NCI-H748 (cell line): Measurements from ENCODE around the gene GBF1.

Source experiments
- DNase-seq: peaks from one replicate; lab custom pipeline; 2025; ENCODE audit not compliant: unreplicated experiment; lab: John Stamatoyannopoulos, UW

The GBF1 gene

DNA sequence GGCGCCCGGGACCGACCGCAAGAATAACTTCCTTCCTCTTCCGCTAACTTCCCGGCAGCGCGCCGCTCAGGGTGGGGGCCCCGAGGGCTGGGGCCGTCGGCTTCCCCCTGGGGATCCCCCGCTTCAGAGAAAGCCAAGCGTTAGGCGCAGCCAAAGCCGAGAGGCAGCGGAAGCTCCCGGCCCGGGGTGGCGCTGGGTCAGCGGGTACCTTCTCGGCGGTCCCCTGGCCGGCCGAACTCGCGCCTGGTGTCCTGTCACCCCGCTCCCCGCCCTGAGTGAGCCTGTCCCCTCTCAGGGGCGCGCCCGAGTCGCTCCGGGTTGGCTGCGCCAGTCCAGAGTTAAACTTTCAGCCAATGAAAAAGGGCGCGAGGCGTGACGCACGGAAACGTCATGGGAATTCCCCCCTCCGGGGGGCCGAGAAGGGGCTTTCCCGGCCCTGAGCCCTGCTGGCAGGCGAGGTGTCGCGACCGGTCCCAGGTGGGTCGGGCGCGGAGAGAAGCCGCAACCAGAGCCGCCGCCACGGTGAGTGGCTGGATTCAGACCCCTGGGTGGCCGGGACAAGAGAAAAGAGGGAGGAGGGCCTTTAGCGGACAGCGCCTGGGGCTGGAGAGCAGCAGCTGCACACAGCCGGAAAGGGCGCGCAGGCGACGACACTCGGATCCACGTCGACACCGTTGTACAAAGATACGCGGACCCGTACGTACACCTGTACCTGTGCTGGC is 148.9 kb downstream of the GBF1 start:
- peak; percentile 77 for DNase-seq

DNA sequence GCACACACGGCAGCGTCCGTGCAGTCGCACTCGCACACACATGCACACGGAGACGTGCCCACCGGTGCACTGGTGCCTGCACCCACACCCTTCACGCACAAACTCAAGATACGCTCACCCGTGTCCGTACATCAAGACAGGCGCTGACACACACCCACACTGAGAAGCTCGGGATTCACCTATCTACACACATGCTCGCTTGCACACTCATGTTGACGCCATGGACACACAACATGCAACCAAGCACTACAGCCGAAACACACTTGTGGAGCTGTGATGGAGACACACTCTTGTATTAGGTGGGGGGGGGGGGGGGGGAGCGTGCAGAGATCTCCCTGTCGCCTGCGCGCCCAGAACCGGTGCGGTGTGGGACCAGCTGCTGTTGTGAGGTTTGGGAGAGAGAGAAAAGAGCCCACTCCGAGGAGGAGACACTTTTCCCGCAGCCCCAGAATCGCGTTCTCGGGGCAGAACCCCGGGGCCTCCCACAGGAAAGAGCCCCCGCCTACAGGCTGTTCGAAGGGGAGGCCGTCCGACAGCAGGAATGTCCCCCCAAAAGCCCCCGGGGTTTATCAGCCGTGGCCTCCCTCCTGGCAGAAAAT is 149.6 kb downstream of the GBF1 start:
- DNase-seq = peak; percentile 48

GRCh38 chr10:102395400-102396316 is 150.3 kb downstream of the GBF1 start, which contains the start of gene NFKB2:
Gene NFKB2, plus strand, starts transcription at chr10:102395705. Its CDS starts 255 bp downstream, at chr10:102395960.
- peak; percentile 65 for DNase-seq

DNA sequence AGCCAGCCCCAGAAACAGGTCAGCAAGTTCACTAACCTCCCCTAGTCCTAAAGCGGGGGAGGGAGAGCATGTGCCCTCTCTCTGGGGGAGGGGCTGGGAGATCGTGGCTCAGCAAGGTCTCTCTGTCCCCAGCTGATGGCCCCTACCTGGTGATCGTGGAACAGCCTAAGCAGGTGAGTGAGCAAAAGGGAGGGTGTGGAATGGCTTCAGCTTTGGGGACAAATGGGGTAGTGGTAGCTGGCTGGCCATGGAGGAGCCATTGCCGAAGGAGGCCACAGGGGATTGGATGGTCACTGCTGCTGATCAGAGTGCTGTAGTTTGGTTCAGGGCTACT is 151.0 kb downstream of the GBF1 start:
- DNase-seq = peak; percentile 1

DNA sequence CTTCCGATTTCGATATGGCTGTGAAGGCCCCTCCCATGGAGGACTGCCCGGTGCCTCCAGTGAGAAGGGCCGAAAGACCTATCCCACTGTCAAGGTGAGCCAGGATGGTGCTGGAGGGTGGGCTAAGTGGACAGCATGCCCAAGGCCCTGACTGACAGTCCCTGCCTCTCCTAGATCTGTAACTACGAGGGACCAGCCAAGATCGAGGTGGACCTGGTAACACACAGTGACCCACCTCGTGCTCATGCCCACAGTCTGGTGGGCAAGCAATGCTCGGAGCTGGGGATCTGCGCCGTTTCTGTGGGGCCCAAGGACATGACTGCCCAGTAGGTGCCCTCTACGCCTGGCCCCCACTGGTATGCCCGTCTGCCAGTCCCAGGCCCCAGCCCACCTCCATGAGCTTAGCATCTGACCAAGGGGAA is 151.4 kb downstream of the GBF1 start:
- DNase-seq = no peak

- no peak for DNase-seq
Observed at GRCh38 chr10:102397222-102398171, 152.2 kb downstream of the GBF1 start.

DNA sequence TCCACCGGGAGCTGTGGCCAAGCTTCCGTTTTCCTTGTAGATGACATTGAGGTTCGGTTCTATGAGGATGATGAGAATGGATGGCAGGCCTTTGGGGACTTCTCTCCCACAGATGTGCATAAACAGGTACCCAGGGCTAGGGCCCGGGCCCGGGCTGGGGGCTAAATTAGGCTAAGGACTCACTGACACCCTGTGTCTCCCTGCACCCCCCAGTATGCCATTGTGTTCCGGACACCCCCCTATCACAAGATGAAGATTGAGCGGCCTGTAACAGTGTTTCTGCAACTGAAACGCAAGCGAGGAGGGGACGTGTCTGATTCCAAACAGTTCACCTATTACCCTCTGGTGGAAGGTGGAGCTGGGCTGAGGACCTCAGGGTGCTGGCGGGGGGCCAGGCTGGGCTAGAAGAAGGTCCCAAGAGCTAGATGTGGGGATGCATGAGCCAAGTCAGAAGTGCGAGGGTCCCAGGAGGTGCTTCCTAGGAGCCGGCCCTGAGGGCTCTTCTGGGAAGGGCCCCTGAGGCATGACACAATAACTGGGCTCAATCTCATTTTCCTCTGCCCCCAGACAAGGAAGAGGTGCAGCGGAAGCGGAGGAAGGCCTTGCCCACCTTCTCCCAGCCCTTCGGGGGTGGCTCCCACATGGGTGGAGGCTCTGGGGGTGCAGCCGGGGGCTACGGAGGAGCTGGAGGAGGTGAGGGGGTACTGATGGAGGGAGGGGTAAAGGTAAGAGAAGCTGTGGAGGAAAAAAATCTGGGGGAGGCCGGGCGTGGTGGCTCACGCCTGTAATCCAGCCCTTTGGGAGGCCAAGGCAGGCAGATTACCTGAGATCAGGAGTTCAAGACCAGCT is 153.1 kb downstream of the GBF1 start:
- no peak for DNase-seq

GRCh38 chr10:102399217-102400021 is 154.1 kb downstream of the GBF1 start:
- DNase-seq = peak; percentile 83

DNA sequence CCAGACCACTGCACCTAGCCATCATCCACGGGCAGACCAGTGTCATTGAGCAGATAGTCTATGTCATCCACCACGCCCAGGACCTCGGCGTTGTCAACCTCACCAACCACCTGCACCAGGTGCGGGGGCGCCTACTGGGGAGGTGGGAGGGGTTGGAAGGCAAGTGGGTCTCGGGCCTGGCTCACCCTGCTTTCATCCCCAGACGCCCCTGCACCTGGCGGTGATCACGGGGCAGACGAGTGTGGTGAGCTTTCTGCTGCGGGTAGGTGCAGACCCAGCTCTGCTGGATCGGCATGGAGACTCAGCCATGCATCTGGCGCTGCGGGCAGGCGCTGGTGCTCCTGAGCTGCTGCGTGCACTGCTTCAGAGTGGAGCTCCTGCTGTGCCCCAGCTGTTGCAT is 154.7 kb downstream of the GBF1 start:
- peak; percentile 67 for DNase-seq

DNA sequence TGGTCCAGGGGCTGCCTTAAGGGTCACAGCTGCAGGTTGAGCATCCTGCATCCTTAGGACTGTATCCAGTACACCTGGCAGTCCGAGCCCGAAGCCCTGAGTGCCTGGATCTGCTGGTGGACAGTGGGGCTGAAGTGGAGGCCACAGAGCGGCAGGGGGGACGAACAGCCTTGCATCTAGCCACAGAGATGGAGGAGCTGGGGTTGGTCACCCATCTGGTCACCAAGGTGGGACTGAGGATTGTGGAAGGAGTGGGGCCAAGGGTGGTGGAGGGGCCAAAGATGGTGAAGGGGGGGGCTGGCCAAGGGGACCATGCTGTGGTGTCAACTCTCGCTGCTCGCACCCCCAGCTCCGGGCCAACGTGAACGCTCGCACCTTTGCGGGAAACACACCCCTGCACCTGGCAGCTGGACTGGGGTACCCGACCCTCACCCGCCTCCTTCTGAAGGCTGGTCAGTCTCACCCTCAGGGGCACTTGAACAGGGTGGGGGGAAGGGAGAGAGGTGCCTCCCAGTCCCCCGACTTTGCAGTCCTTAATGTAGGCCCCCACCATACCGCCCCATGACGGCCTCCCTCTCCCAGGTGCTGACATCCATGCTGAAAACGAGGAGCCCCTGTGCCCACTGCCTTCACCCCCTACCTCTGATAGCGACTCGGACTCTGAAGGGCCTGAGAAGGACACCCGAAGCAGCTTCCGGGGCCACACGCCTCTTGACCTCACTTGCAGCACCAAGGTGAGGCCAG is 155.4 kb downstream of the GBF1 start:
- DNase-seq = no peak

DNA sequence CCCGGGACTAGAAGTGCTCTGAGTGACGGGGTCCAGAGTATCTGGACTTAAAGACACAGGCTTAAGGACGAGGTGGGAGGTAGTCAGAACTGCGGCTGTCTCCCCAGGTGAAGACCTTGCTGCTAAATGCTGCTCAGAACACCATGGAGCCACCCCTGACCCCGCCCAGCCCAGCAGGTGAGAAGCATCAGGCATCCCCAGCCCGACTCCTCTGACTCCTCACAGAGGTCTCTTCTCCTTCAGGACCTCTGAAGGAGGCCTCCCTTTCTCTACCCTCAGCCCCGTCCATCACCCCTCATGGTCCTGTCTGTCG is 156.0 kb downstream of the GBF1 start:
- no peak for DNase-seq

- no peak for DNase-seq
Observed at GRCh38 chr10:102401735-102402511, 156.6 kb downstream of the GBF1 start.

- no peak for DNase-seq
Observed at GRCh38 chr10:102402512-102402896, 157.2 kb downstream of the GBF1 start.

DNA sequence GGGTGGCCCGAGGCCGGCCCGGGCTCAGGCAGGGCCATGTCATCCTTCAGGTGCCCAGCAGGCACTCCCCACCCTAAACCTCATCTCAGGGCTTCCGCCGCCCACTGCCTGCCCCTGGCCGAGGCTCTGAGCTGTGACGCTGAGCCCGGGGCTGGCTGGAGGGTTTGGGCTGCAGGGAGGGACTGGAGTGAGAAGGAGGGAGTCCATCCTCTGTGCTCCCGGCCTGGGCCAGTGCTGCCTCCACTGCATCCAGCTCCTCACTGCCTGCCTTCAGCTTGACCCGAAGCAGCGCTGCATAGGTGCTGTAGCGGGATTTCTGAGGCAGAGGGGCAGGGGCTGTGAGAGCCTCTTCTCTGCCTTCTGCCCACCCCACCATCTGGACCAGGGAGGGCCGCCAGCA is 157.8 kb downstream of the GBF1 start:
- no peak for DNase-seq

DNA sequence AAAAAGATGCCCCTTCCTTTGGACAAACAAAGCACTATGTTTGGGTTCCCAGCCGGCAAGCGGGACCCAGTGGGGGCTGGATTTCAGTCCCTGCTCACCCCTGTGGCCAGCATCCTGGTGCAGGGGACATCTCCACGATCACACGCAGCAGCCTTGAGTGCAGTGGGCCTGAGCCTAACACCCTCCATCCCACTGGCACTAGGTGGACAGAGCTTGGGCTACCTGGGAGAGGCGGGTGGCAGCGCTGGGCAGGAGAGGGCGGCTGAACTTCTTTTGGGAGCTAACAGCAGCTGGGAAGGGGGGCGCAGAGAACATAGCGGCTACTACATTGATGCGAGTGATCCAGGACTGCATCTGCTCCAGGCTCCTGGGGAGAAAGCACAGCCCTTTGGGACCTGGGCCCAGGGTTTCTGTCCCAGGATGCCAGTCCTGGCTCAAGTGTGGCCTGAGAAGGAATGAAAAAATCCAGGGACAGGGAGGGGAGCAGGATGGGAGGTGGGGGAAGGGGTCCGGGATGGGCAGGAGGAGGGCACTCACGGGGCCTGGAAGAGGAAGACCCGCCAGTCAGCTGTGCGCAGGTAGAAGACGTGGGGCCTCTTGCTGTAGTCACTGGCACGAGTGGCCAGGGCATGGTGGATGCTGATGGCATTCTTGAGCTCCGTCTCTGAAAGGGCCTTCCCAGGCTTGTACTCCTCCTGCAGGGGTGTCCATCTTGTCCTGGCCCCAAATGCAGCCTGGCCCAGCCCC is 159.2 kb downstream of the GBF1 start:
- no peak for DNase-seq

DNA sequence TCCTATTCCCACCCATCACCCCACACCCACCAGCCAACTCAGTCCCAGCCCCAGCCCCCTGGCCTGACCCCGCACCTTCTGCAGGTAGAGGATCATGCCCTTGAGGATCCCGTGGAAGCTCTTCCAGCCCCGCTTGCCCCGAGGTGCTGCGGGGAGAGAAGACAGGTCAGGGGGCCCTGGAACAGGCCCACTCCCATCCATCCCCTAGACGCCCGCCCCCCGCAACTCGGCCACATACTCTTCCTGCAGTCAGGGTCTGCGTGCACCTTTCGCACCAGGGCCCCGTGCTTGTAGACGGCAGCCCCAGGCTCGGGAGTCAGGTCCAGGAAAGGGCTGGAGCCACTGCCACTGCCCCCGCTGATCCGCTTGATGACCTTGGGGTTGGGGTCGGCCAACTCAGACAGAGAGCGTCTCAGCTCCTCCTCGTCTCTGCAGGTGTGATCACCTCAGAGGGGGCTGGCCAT is 159.8 kb downstream of the GBF1 start:
- DNase-seq = no peak

- no peak for DNase-seq
Observed at GRCh38 chr10:102405632-102406031, 160.3 kb downstream of the GBF1 start.
